Mucosa of descending colon (tissue), 3 donors: Measurements from ENCODE around the gene MRAP. TPM values are rescaled to one million over a fixed set of nuclear protein-coding genes. Genes with fewer than 3 reads are reported as not detected.

Experiments
- ATAC-seq: fragments of 200-7000 bp; cut with Tn5 transposase; one replicate; pipeline ENCODE4 v1.9.1; 2020; ENCODE audit warnings: mild to moderate bottlenecking, moderate library complexity
- DNase-seq, 3 donors: peaks; one replicate each; pipeline ENCODE4 v3.0.0-alpha.2; 2020
- H3K36me3 ChIP-seq: fragments of 200-600 bp; one replicate; pipeline ENCODE4 v1.8.0; 2021; ENCODE audit warnings: low read depth, mild to moderate bottlenecking
- H3K4me1 ChIP-seq: fragments of 200-600 bp; one replicate; pipeline ENCODE4 v1.8.0; 2021; ENCODE audit warnings: low read depth, mild to moderate bottlenecking
- H3K4me3 ChIP-seq: fragments of 200-600 bp; one replicate; pipeline ENCODE4 v1.8.0; 2021; ENCODE audit warnings: mild to moderate bottlenecking
- H3K9me3 ChIP-seq: fragments of 200-600 bp; one replicate; pipeline ENCODE4 v1.8.0; 2021; ENCODE audit warnings: mild to moderate bottlenecking
- intact Hi-C, 2 donors: fragments of 100-400 bp; cut with DNase I in 1 of 2; cut with micrococcal nuclease in 1 of 2; formaldehyde crosslinking; loops; one replicate each; pipeline versions ENCODE4 v1.11.0 to v1.11.1; 2022; cut with DNase I, micrococcal nuclease
- long read RNA-seq, 2 donors: library from polyadenylated mRNA; unstranded; transcript quantifications; one replicate each; pipeline ENCODE4 v2.0.0, GENCODE V29; 2019 to 2021
- total RNA-seq, 3 donors: library from RNA; stranded (reverse); fragmentation: NEBNext Ultra II Directional in 2 of 3; extraction: Animal tissue kit (Norgen Biotek cat#: 25700) in 2 of 3; gene quantifications; one replicate each; pipeline versions ENCODE4 v1.2.1 to v1.2.4, GENCODE V29; 2021 to 2023
- TF ChIP-seq, protein P1 (sequence below): fragments of 200-600 bp; IDR thresholded peaks from one replicate; pipeline ENCODE4 v1.8.0; 2022; ENCODE audit warnings: antibody characterized with exemption, mild to moderate bottlenecking
- donor health status: DM: no; HTN: no; CAD: no; lungs with moderate emphysema.
- donor health status: DM: no; HTN: no; CAD: no.
- donor health status: DM: no; HTN: yes; CAD: no.

Gene MRAP
- total RNA-seq: not detected
- long read RNA-seq, donor 1, partial matches to known transcripts: 1 of 2 reads
- long read RNA-seq, donor 1, other reads (novel, unspliced or antisense): 1 of 2 reads
- long read RNA-seq, donor 2: 0 reads

DNA sequence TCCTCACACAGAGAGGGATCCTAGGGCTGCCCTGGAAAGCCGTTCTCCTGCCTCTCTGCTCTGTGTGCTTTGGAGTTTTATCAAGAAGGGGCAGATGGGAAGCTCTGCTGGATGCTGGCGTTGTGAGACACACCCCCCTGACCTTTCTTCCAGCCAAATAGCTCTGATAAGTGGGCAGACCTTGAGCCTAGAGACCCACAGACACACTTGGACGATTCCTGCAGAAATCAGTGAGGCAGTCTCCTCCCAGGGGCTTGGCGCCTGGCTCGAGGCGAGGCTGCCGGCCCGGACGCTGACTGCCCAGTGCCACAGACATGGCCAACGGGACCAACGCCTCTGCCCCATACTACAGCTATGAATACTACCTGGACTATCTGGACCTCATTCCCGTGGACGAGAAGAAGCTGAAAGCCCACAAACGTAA lies at the start of gene MRAP:
TSS of gene MRAP (plus strand) at position 198 of the 424 bp plus-strand sequence. CDS start at position 315, 117 bp downstream.
- Histone ChIP-seq H3K4me1 (no peaks in the 10 kb centered on the region), H3K9me3 (no peaks in the 10 kb centered on the region), H3K4me3 (no peak within 1 kb of the TSS), H3K36me3 (no peaks in the 10 kb centered on the region)
- no peak for DNase-seq
- TF ChIP-seq, protein P1, sequence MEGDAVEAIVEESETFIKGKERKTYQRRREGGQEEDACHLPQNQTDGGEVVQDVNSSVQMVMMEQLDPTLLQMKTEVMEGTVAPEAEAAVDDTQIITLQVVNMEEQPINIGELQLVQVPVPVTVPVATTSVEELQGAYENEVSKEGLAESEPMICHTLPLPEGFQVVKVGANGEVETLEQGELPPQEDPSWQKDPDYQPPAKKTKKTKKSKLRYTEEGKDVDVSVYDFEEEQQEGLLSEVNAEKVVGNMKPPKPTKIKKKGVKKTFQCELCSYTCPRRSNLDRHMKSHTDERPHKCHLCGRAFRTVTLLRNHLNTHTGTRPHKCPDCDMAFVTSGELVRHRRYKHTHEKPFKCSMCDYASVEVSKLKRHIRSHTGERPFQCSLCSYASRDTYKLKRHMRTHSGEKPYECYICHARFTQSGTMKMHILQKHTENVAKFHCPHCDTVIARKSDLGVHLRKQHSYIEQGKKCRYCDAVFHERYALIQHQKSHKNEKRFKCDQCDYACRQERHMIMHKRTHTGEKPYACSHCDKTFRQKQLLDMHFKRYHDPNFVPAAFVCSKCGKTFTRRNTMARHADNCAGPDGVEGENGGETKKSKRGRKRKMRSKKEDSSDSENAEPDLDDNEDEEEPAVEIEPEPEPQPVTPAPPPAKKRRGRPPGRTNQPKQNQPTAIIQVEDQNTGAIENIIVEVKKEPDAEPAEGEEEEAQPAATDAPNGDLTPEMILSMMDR: no peak
- intact Hi-C loops: no loop called here
- no peak for ATAC-seq

- H3K9me3 ChIP-seq: no peaks in the 10 kb centered on the region
Measured at GRCh38 chr21:32249511-32250280, 49.0 kb upstream of the MRAP start.

GRCh38 chr21:32252136-32252535 lies 46.5 kb upstream of the MRAP start:
- ATAC-seq (no peak), DNase-seq (no peak)
- Histone ChIP-seq H3K9me3 (no peaks in the 10 kb centered on the region), H3K36me3 (no peaks in the 10 kb centered on the region), H3K4me1 (no peaks in the 10 kb centered on the region), H3K4me3 (no peak overlapping the region)
- TF ChIP-seq, protein P1: no peak
- intact Hi-C loops: no loop called here

More at GRCh38 chr21:32249511-32250280, 49.0 kb upstream of the MRAP start:
- Histone ChIP-seq H3K36me3 (no peaks in the 10 kb centered on the region), H3K4me1 (no peaks in the 10 kb centered on the region), H3K4me3 (no peak overlapping the region)
- no peak for DNase-seq
- ATAC-seq: no peak
- intact Hi-C loops: no loop called here
- TF ChIP-seq, protein P1: no peak

GRCh38 chr21:32253215-32253641 lies 45.4 kb upstream of the MRAP start:
- intact Hi-C loops: no loop called here
- no peaks in the 10 kb centered on the region for H3K9me3 ChIP-seq
- no peaks in the 10 kb centered on the region for H3K4me1 ChIP-seq
- ATAC-seq (no peak), DNase-seq (no peak)
- no peak overlapping the region for H3K4me3 ChIP-seq
- TF ChIP-seq, protein P1: no peak
- H3K36me3 ChIP-seq: no peaks in the 10 kb centered on the region

- intact Hi-C loops: loop anchor here in 1 of 2 donors (5.0 kb wide), 1 partner anchor 389 kb away; no protein-coding TSS in a partner anchor
- Histone ChIP-seq H3K36me3 (no peaks in the 10 kb centered on the region), H3K9me3 (no peaks in the 10 kb centered on the region), H3K4me1 (no peaks in the 10 kb centered on the region), H3K4me3 (no peak overlapping the region)
- no peak for ATAC-seq
- DNase-seq: no peak
- TF ChIP-seq, protein P1: no peak
Measured at GRCh38 chr21:32256251-32256650, 42.4 kb upstream of the MRAP start.
